Mesendoderm (in vitro differentiated cells): ENCODE data around the gene ZBTB7C.

Experiments
- DNase-seq: peaks from one replicate; pipeline ENCODE4 v3.0.0; 2013
- H2AK5ac ChIP-seq: 2 replicates; pipeline ENCODE4 v1.6.1; 2013; ENCODE audit warnings: low read length, inconsistent platforms
- H2BK120ac ChIP-seq: 2 replicates; pipeline ENCODE4 v1.6.1; 2013; ENCODE audit warnings: low read depth, mild to moderate bottlenecking, low read length, moderate library complexity, mixed read lengths
- H2BK15ac ChIP-seq: replicated peaks from 2 replicates; pipeline ENCODE4 v1.6.1; 2013; ENCODE audit warnings: low read depth, mild to moderate bottlenecking, moderate library complexity
- H2BK5ac ChIP-seq: 2 replicates; pipeline ENCODE4 v1.6.1; 2013; ENCODE audit warnings: low read length, inconsistent platforms
- H3K18ac ChIP-seq: 2 replicates; pipeline ENCODE4 v1.6.1; 2013; ENCODE audit warnings: mild to moderate bottlenecking, low read length, mixed read lengths
- H3K23ac ChIP-seq: one replicate; pipeline ENCODE4 v1.6.1; 2013; ENCODE audit warnings: low read length
- H3K27ac ChIP-seq: 2 replicates; pipeline ENCODE4 v1.5.1; 2013; ENCODE audit warnings: low read depth, mild to moderate bottlenecking, inconsistent platforms, low read length, moderate library complexity
- H3K27me3 ChIP-seq: 2 replicates; pipeline ENCODE4 v1.6.1; 2013; ENCODE audit warnings: low read length, control low read depth, mild to moderate bottlenecking, inconsistent platforms; ENCODE audit not compliant: insufficient read depth, poor library complexity
- H3K36me3 ChIP-seq: 2 replicates; pipeline ENCODE4 v1.6.1; 2013; ENCODE audit warnings: low read length, inconsistent platforms; ENCODE audit not compliant: control insufficient read depth, insufficient read depth
- H3K4ac ChIP-seq: one replicate; pipeline ENCODE4 v1.6.1; 2013; ENCODE audit warnings: low read depth, mild to moderate bottlenecking, low read length, moderate library complexity
- H3K4me1 ChIP-seq: 2 replicates; pipeline ENCODE4 v1.6.1; 2013; ENCODE audit warnings: low read depth, low read length, inconsistent platforms; ENCODE audit not compliant: control insufficient read depth
- H3K4me2 ChIP-seq: 2 replicates; pipeline ENCODE4 v1.6.1; 2013; ENCODE audit warnings: low read length
- H3K4me3 ChIP-seq: 2 replicates; pipeline ENCODE4 v1.5.1; 2013; ENCODE audit warnings: mild to moderate bottlenecking, low read length
- H3K56ac ChIP-seq: one replicate; pipeline ENCODE4 v1.6.1; 2013; ENCODE audit warnings: low read length
- H3K79me1 ChIP-seq: 2 replicates; pipeline ENCODE4 v1.6.1; 2013; ENCODE audit warnings: low read length, inconsistent platforms
- H3K79me2 ChIP-seq: 2 replicates; pipeline ENCODE4 v1.6.1; 2013; ENCODE audit warnings: mild to moderate bottlenecking, low read length; ENCODE audit not compliant: control insufficient read depth, insufficient read depth
- H3K9ac ChIP-seq: 2 replicates; pipeline ENCODE4 v1.6.1; 2013; ENCODE audit warnings: low read length, inconsistent platforms
- H4K5ac ChIP-seq: one replicate; pipeline ENCODE4 v1.6.1; 2013; ENCODE audit warnings: low read length
- H4K8ac ChIP-seq: one replicate; pipeline ENCODE4 v1.6.1; 2013; ENCODE audit warnings: low read depth, mild to moderate bottlenecking, control low read depth, low read length, moderate library complexity
- WGBS: extraction: QIAGEN DNeasy Blood & Tissue Kit; methylation state at CpG from one replicate; pipeline ENCODE4 v1.1.7; 2013; ENCODE audit warnings: low lambda C conversion rate, missing lambda C conversion rate; ENCODE audit not compliant: insufficient coverage; ENCODE audit errors: extremely low coverage; 5-methylcytosine and 5-hydroxymethylcytosine counted together

Gene ZBTB7C

GRCh38 chr18:48294899-48295585 is 114.1 kb downstream of the ZBTB7C start:
- H2BK15ac ChIP-seq, result no peak overlapping the region
- H3K4me3 ChIP-seq, result no peak overlapping the region
- H3K36me3 ChIP-seq, result no peaks in the 10 kb centered on the region
- no peak overlapping the region for H3K18ac ChIP-seq
- H2BK5ac ChIP-seq, result no peak overlapping the region
- no peak overlapping the region for H3K4me2 ChIP-seq
- no peaks in the 10 kb centered on the region for H3K79me2 ChIP-seq
- H2BK120ac ChIP-seq, result no peak overlapping the region
- H3K27me3 ChIP-seq, result no peaks in the 10 kb centered on the region
- no peak for DNase-seq
- WGBS, result no CpG with 5 or more reads among the region's 12 CpGs
- H3K4ac ChIP-seq, result no peak overlapping the region
- H3K4me1 ChIP-seq, result no peaks in the 10 kb centered on the region
- no peaks in the 10 kb centered on the region for H3K79me1 ChIP-seq
- no peak overlapping the region for H2AK5ac ChIP-seq
- H3K56ac ChIP-seq, result peak overlapping the region; percentile 46
- H3K27ac ChIP-seq, result no peak overlapping the region
- H4K8ac ChIP-seq, result no peak overlapping the region
- H4K5ac ChIP-seq, result no peak overlapping the region
- no peak overlapping the region for H3K9ac ChIP-seq
- H3K23ac ChIP-seq, result no peak overlapping the region

GRCh38 chr18:48293954-48294898 is 115.0 kb downstream of the ZBTB7C start:
- Histone ChIP-seq H3K4me1 (no peaks in the 10 kb centered on the region), H3K23ac (no peak overlapping the region), H3K9ac (no peak overlapping the region), H3K56ac (peak overlapping the region; percentile 32), H3K79me1 (no peaks in the 10 kb centered on the region), H3K4me3 (no peak overlapping the region), H3K4ac (no peak overlapping the region), H3K27ac (no peak overlapping the region), H3K4me2 (no peak overlapping the region), H4K5ac (no peak overlapping the region), H3K27me3 (no peaks in the 10 kb centered on the region), H3K79me2 (no peaks in the 10 kb centered on the region), H2AK5ac (no peak overlapping the region), H2BK15ac (no peak overlapping the region), H2BK5ac (no peak overlapping the region), H3K36me3 (no peaks in the 10 kb centered on the region), H4K8ac (no peak overlapping the region), H2BK120ac (no peak overlapping the region), H3K18ac (no peak overlapping the region)
- WGBS, result no CpG with 5 or more reads among the region's 16 CpGs
- peak; percentile 67 for DNase-seq

GRCh38 chr18:48292782-48293424 is 116.3 kb downstream of the ZBTB7C start:
- Histone ChIP-seq H3K4me3 (no peak overlapping the region), H3K9ac (no peak overlapping the region), H3K79me2 (no peaks in the 10 kb centered on the region), H3K18ac (no peak overlapping the region), H2BK5ac (no peak overlapping the region), H3K56ac (no peak overlapping the region), H3K23ac (no peak overlapping the region), H3K27me3 (no peaks in the 10 kb centered on the region), H2BK15ac (no peak overlapping the region), H3K4ac (no peak overlapping the region), H3K79me1 (no peaks in the 10 kb centered on the region), H4K5ac (no peak overlapping the region), H2AK5ac (no peak overlapping the region), H3K36me3 (no peaks in the 10 kb centered on the region), H3K27ac (no peak overlapping the region), H3K4me2 (no peak overlapping the region), H4K8ac (no peak overlapping the region), H3K4me1 (no peaks in the 10 kb centered on the region), H2BK120ac (no peak overlapping the region)
- no CpG with 5 or more reads among the region's 4 CpGs for WGBS
- no peak for DNase-seq

- Histone ChIP-seq H3K36me3 (no peaks in the 10 kb centered on the region), H3K4ac (no peak overlapping the region), H2BK15ac (no peak overlapping the region), H4K5ac (no peak overlapping the region), H3K27me3 (no peaks in the 10 kb centered on the region), H3K4me3 (no peak overlapping the region), H3K27ac (no peak overlapping the region), H3K56ac (no peak overlapping the region), H3K23ac (no peak overlapping the region), H3K18ac (no peak overlapping the region), H2AK5ac (no peak overlapping the region), H3K4me2 (no peak overlapping the region), H3K4me1 (no peaks in the 10 kb centered on the region), H4K8ac (no peak overlapping the region), H3K79me2 (no peaks in the 10 kb centered on the region), H3K9ac (no peak overlapping the region), H3K79me1 (no peaks in the 10 kb centered on the region), H2BK120ac (no peak overlapping the region), H2BK5ac (no peak overlapping the region)
- no peak for DNase-seq
- no CpG with 5 or more reads among the region's 4 CpGs for WGBS
Observed at GRCh38 chr18:48292229-48292628, 117.0 kb downstream of the ZBTB7C start.

- Histone ChIP-seq H3K4me3 (no peak overlapping the region), H2BK5ac (no peak overlapping the region), H3K18ac (no peak overlapping the region), H3K4me1 (no peaks in the 10 kb centered on the region), H3K4me2 (no peak overlapping the region), H3K4ac (no peak overlapping the region), H2AK5ac (no peak overlapping the region), H3K79me1 (no peaks in the 10 kb centered on the region), H2BK120ac (no peak overlapping the region), H3K79me2 (no peaks in the 10 kb centered on the region), H3K23ac (no peak overlapping the region), H2BK15ac (no peak overlapping the region), H3K27me3 (no peaks in the 10 kb centered on the region), H3K36me3 (no peaks in the 10 kb centered on the region), H4K5ac (no peak overlapping the region), H3K9ac (no peak overlapping the region), H4K8ac (no peak overlapping the region), H3K56ac (no peak overlapping the region), H3K27ac (no peak overlapping the region)
- WGBS, result no CpG with 5 or more reads among the region's 13 CpGs
- no peak for DNase-seq
Observed at GRCh38 chr18:48290162-48290926, 118.8 kb downstream of the ZBTB7C start.
